Thoracic aorta (tissue), 2 donors: ENCODE data around the gene COA1. TPM values are rescaled to one million over a fixed set of nuclear protein-coding genes. Genes with fewer than 3 reads are reported as not detected.
"Not testable (repeated sequence)": the region's sequence is repeated elsewhere in the genome, so short reads cannot be mapped to it uniquely, and the experiment has no call there.

Experiments
- ATAC-seq: fragments of 150-250 bp; one replicate; pipeline ENCODE4 v1.8.0; 2017; ENCODE audit warnings: low read depth; ENCODE audit not compliant: insufficient number of reproducible peaks, low FRiP score
- DNase-seq: peaks from one replicate; pipeline ENCODE4 v3.0.0-alpha.2; 2020; ENCODE audit warnings: low spot score
- H3K27ac ChIP-seq, 2 donors: fragments of 200-600 bp; sonication (generic); 1 replicate in 1 of 2; 2 replicates in 1 of 2; pipeline ENCODE4 v1.5.1; 2016; ENCODE audit warnings: mild to moderate bottlenecking in 2 of 2, moderate library complexity in 2 of 2
- H3K27me3 ChIP-seq: fragments of 200-600 bp; sonication (generic); replicated peaks from 2 replicates; pipeline ENCODE4 v1.6.0; 2016; ENCODE audit warnings: mild to moderate bottlenecking; ENCODE audit not compliant: insufficient read depth
- H3K36me3 ChIP-seq: fragments of 200-600 bp; sonication (generic); one replicate; pipeline ENCODE4 v1.5.1; 2016
- H3K4me1 ChIP-seq, 2 donors: fragments of 200-600 bp; sonication (generic); 1 replicate in 1 of 2; 2 replicates in 1 of 2; pipeline versions ENCODE4 v1.5.1 to v1.6.0; 2016; ENCODE audit warnings: low read depth in 2 of 2, mild to moderate bottlenecking in 1 of 2; ENCODE audit not compliant: control insufficient read depth in 1 of 2
- H3K4me3 ChIP-seq: fragments of 200-600 bp; sonication (generic); 2 replicates; pipeline ENCODE4 v1.5.1; 2016; ENCODE audit warnings: mild to moderate bottlenecking
- H3K9me3 ChIP-seq: fragments of 200-600 bp; sonication (generic); 2 replicates; pipeline ENCODE4 v1.5.1; 2016
- total RNA-seq, 2 donors: library from RNA; depleted of rRNA; stranded (reverse); fragments of >200 nt; gene quantifications; one replicate each; pipeline versions ENCODE4 v1.1.0 to v1.2.3, GENCODE V29; 2016
- TF ChIP-seq, protein P1 (sequence below): fragments of 200-600 bp; sonication (generic); IDR thresholded peaks from one replicate; pipeline ENCODE4 v1.5.1; 2019; ENCODE audit warnings: antibody characterized with exemption

The COA1 gene
- total RNA-seq, 2 donors from 2014 or later, result 39.9 to 77.4 TPM

DNA sequence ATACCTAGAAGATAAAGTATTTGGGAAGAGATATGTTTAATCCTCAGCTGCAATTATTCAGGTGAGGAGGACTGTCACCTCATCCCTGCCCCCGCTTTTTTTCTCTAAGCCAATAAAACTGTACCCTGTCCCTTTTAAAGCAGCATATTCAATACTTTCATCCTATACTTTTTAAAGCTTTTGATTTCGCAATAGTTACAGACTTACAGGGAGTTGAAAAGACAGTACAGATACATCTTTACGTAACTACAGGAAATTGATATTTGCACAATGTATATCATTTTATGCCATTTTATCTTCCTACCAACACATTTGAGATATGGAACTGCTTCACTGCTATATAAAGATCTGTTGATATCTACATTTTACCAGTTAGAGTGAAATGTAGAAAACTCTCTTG is 98.8 kb downstream of the COA1 start:
- H3K4me1 ChIP-seq, result peaks cover 13 to 35% of the 10 kb centered on the region in 2 donors
- H3K27me3 ChIP-seq, result no peaks in the 10 kb centered on the region
- no peak overlapping the region for H3K27ac ChIP-seq
- no peak overlapping the region for H3K4me3 ChIP-seq
- TF ChIP-seq, protein P1, sequence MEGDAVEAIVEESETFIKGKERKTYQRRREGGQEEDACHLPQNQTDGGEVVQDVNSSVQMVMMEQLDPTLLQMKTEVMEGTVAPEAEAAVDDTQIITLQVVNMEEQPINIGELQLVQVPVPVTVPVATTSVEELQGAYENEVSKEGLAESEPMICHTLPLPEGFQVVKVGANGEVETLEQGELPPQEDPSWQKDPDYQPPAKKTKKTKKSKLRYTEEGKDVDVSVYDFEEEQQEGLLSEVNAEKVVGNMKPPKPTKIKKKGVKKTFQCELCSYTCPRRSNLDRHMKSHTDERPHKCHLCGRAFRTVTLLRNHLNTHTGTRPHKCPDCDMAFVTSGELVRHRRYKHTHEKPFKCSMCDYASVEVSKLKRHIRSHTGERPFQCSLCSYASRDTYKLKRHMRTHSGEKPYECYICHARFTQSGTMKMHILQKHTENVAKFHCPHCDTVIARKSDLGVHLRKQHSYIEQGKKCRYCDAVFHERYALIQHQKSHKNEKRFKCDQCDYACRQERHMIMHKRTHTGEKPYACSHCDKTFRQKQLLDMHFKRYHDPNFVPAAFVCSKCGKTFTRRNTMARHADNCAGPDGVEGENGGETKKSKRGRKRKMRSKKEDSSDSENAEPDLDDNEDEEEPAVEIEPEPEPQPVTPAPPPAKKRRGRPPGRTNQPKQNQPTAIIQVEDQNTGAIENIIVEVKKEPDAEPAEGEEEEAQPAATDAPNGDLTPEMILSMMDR, result no peak
- no peak for DNase-seq
- ATAC-seq, result no peak
- H3K9me3 ChIP-seq, result no peaks in the 10 kb centered on the region
- H3K36me3 ChIP-seq, result no peaks in the 10 kb centered on the region

DNA sequence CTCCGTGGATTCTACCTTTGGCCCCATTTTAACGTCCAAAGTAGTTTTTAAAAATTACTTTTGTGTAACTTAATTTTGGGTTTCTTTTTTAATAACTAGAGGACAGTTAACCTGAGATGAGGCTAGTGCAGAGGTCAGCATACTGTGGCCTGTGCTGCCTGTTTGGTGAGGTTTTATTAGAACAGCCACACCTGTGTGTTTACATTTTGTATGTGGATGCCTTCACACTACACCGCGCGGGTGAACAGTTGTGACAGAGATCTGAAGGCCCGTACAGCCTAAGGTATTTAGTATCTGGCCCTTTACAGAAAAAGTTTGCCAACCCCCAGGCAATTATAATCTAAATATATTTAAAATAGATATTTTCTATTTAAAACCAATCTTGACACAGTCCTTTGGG is 99.5 kb downstream of the COA1 start:
- H3K27ac ChIP-seq, result no peak overlapping the region
- H3K4me1 ChIP-seq, result peaks cover 16 to 38% of the 10 kb centered on the region in 2 donors
- no peak for ATAC-seq
- no peaks in the 10 kb centered on the region for H3K36me3 ChIP-seq
- no peak for DNase-seq
- no peak overlapping the region for H3K4me3 ChIP-seq
- H3K9me3 ChIP-seq, result no peaks in the 10 kb centered on the region
- TF ChIP-seq, protein P1, result no peak
- H3K27me3 ChIP-seq, result no peaks in the 10 kb centered on the region

DNA sequence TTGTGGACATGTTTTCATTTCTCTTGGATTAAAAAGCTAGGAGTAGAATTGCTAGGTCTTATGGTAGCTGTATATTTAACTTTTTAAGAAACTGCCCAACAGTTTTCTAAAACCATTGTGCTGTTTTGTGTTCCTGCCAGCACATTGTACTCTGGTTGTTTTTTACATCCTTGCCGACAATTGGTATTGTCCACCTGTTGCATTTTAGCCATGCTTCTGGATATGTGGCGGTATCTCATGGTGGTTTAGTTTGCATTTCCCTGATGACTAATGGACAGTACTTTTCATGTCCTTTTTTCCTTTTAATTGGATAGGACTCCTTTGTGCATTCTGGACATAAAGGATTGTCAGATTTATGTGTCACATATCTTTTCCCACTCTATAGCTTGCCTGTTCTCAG is 100.9 kb downstream of the COA1 start:
- ATAC-seq (no peak), DNase-seq (no peak)
- TF ChIP-seq, protein P1, result no peak
- H3K4me1 ChIP-seq, result peaks cover 25 to 50% of the 10 kb centered on the region in 2 donors
- no peaks in the 10 kb centered on the region for H3K27me3 ChIP-seq
- H3K36me3 ChIP-seq, result no peaks in the 10 kb centered on the region
- H3K9me3 ChIP-seq, result no peaks in the 10 kb centered on the region
- no peak overlapping the region for H3K27ac ChIP-seq
- no peak overlapping the region for H3K4me3 ChIP-seq

DNA sequence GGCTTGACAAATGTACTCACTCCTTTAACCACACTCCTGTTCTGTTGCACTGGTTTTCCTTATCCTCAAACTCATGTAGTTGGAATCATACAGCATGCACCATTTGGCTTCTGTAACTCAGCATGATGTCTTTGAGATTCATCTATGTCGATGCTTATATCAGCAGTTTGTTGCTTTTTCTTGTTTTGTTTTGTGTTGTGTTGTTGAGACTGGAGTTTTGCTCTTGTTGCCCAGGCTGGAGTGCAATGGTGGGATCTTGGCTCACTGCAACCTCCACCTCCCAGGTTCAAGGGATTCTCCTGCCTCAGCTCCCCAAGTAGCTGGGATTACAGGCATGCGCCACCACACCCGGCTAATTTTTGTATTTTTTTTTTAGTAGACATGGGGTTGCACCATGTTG is 101.5 kb downstream of the COA1 start:
- H3K36me3 ChIP-seq, H3K27me3 ChIP-seq, DNase-seq, ATAC-seq, H3K9me3 ChIP-seq, H3K4me3 ChIP-seq, H3K27ac ChIP-seq: not testable (repeated sequence)
- H3K4me1 ChIP-seq, result peaks cover 25 to 53% of the 10 kb centered on the region in 2 donors

DNA sequence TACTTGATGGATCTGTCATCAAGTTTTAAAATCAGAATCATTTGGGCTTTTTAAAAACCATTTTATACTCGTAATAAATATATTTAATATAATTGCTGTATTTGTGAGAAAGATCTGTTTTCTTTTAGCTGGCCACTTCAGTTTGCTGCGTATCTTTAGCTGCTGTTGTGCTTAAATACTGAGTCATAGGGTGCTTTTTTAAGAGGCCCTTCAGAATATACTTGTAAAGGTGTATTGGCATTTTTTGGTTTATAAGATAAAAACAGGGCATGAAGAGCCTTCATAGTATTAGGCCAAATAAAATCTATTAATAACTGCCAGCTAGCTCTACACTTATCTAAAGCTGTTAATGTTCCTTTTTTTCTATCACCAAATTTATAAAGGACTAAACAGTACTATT is 102.6 kb downstream of the COA1 start:
- H3K4me1 ChIP-seq, result peaks cover 31 to 64% of the 10 kb centered on the region in 2 donors
- no peaks in the 10 kb centered on the region for H3K27me3 ChIP-seq
- H3K9me3 ChIP-seq, result no peaks in the 10 kb centered on the region
- H3K27ac ChIP-seq, result peak overlapping the region; percentile 41 to 57
- H3K4me3 ChIP-seq, result no peak overlapping the region
- ATAC-seq, result no peak
- H3K36me3 ChIP-seq, result no peaks in the 10 kb centered on the region
- TF ChIP-seq, protein P1, result no peak
- no peak for DNase-seq

DNA sequence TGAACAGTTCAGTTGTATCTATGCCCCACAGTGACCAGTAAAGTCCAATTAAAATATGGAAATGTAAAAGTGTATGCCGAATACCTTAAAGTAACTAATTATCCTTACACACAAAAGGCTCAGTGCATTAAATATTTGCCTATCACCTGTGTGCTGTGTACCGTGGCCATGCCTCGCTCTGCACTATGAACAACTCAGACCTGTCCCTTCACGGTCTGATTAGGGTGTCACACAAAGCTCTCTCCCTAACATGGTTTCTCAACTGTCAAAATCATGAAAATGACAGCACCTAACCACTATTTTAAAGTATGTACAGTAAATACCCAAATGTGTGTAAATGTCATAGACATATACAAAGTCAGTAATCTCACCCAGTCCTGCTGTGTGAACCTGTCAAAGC is 103.3 kb downstream of the COA1 start:
- Histone ChIP-seq H3K4me3 (no peak overlapping the region), H3K9me3 (no peaks in the 10 kb centered on the region), H3K4me1 (peaks cover 27 to 65% of the 10 kb centered on the region in 2 donors), H3K27me3 (no peaks in the 10 kb centered on the region), H3K27ac (peak overlapping the region in 1 of 2 donors; percentile 57), H3K36me3 (no peaks in the 10 kb centered on the region)
- ATAC-seq, result no peak
- TF ChIP-seq, protein P1, result no peak
- DNase-seq, result no peak
